NT2/D1 (cell line): Measurements from ENCODE around the gene UBE2F.

Experiments used
- SUZ12 ChIP-seq: IDR thresholded peaks from 2 replicates; pipeline ENCODE4 v1.6.1; 2011; ENCODE audit not compliant: insufficient read length, insufficient read depth; ENCODE audit errors: extremely low read depth
- YY1 ChIP-seq: IDR thresholded peaks from 2 replicates; pipeline ENCODE4 v1.6.1; 2011; ENCODE audit not compliant: insufficient read length, insufficient read depth
- ZNF274 ChIP-seq: IDR thresholded peaks from 2 replicates; pipeline ENCODE4 v1.6.1; 2011; ENCODE audit warnings: mild to moderate bottlenecking, low read depth, low read length

DNA sequence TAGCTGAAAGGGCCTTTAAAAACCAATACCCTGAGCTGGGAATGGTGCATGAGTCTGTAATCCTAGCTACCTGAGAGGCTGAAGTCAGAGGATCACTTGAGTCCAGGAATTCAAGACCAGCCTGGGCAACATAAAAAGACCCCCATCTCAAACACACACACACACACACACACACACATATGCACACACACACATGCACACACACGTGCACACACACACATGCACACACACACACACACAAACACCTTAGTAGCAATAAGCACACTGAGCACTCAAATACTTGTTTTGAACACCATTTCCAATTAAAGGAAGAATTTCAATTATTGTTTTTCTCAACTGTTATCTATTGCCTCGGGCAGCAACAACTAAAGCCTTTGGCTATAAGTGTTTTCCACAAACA, 25.6 kb upstream of the UBE2F start:
- TF ChIP-seq SUZ12 = no peak
- TF ChIP-seq YY1 = no peak
- no peak for TF ChIP-seq ZNF274
